SK-N-SH (cell line): ENCODE results near the gene ZNF324B. TPM values are rescaled to one million over a fixed set of nuclear protein-coding genes. Genes with fewer than 3 reads are reported as not detected.

Source experiments
- CTCF ChIA-PET: fragments of 300-600, 350-600 bp; formaldehyde crosslinking; extraction: SDS; loops from one replicate; lab custom pipeline; 2021; lab: Yijun Ruan, JAX
- POLR2A ChIA-PET: fragments of 350-600 bp; sonication (Branson Sonifier 250); formaldehyde crosslinking; extraction: SDS; loops from one replicate; lab custom pipeline; 2020; ENCODE audit warnings: antibody characterized with exemption, inconsistent platforms; lab: Yijun Ruan, JAX
- DNase-seq: peaks from one replicate; pipeline ENCODE4 v3.0.0; 2012
- H2AFZ ChIP-seq: fragments of 200-600 bp; sonication (generic); 2 replicates; pipeline ENCODE4 v1.8.1; 2016; ENCODE audit warnings: antibody characterized with exemption, mild to moderate bottlenecking, low read depth
- H3F3A ChIP-seq: fragments of 200-600 bp; sonication (generic); replicated peaks from 2 replicates; pipeline ENCODE3; 2016; ENCODE audit warnings: antibody characterized with exemption, mild to moderate bottlenecking; ENCODE audit not compliant: insufficient read depth
- H3K27ac ChIP-seq, 2 experiments: fragments of 200-500 bp in 1 of 2; fragments of 200-600 bp in 1 of 2; sonication (Bioruptor generic) in 1 of 2; sonication (generic), shearing (Covaris generic) in 1 of 2; 2 replicates each; pipeline versions ENCODE4 v1.5.1 to v1.6.1; 2014 to 2016; ENCODE audit warnings: low read depth in 2 of 2, inconsistent platforms in 1 of 2, low read length in 1 of 2, mild to moderate bottlenecking in 1 of 2, mixed read lengths in 1 of 2
- H3K27me3 ChIP-seq: fragments of 200-600 bp; sonication (generic), shearing (Covaris generic); 2 replicates; pipeline ENCODE4 v1.6.1; 2016; ENCODE audit warnings: mixed run types; ENCODE audit not compliant: insufficient read depth
- H3K36me3 ChIP-seq, 2 experiments: fragments of 200-500 bp in 1 of 2; fragments of 200-600 bp in 1 of 2; sonication (Bioruptor generic) in 1 of 2; sonication (generic) in 1 of 2; replicated peaks in 1 of 2; 2 replicates each; pipeline versions ENCODE3 to v1.5.1; 2014 to 2016; ENCODE audit warnings: low read length in 1 of 2, mild to moderate bottlenecking in 1 of 2; ENCODE audit not compliant: insufficient read depth in 2 of 2, control insufficient read depth in 1 of 2
- H3K4me1 ChIP-seq, 2 experiments: fragments of 200-500 bp in 1 of 2; fragments of 200-600 bp in 1 of 2; sonication (Bioruptor generic) in 1 of 2; sonication (generic), shearing (Covaris generic) in 1 of 2; 2 replicates each; pipeline versions ENCODE4 v1.5.1 to v1.6.1; 2014 to 2016; ENCODE audit warnings: low read depth in 1 of 2, low read length in 1 of 2, mixed run types in 1 of 2; ENCODE audit not compliant: insufficient read depth in 2 of 2, control insufficient read depth in 1 of 2
- H3K4me2 ChIP-seq: fragments of 200-600 bp; sonication (generic), shearing (Covaris generic); 2 replicates; pipeline ENCODE4 v1.6.1; 2017; ENCODE audit warnings: mixed run types
- H3K4me3 ChIP-seq, 2 experiments: fragments of 200-500 bp in 1 of 2; fragments of 200-600 bp in 1 of 2; sonication (Bioruptor generic) in 1 of 2; sonication (generic), shearing (Covaris generic) in 1 of 2; 2 replicates each; pipeline versions ENCODE4 v1.5.1 to v1.8.1; 2014 to 2016; ENCODE audit warnings: low read depth in 2 of 2, inconsistent platforms in 1 of 2, low read length in 1 of 2, mild to moderate bottlenecking in 1 of 2, mixed read lengths in 1 of 2, moderate library complexity in 1 of 2
- H3K79me2 ChIP-seq: fragments of 200-600 bp; sonication (generic); 2 replicates; pipeline ENCODE4 v1.8.1; 2017; ENCODE audit warnings: mild to moderate bottlenecking; ENCODE audit not compliant: insufficient read depth
- H3K9ac ChIP-seq: fragments of 200-600 bp; sonication (generic); 2 replicates; pipeline ENCODE4 v1.6.1; 2017; ENCODE audit warnings: mixed run types
- H3K9me2 ChIP-seq: fragments of 200-600 bp; sonication (generic); 2 replicates; pipeline ENCODE4 v1.6.1; 2017; ENCODE audit warnings: mixed run types
- H3K9me3 ChIP-seq: fragments of 200-600 bp; sonication (generic); 2 replicates; pipeline ENCODE4 v1.6.1; 2017; ENCODE audit warnings: mixed run types, mild to moderate bottlenecking, moderate library complexity
- H4K20me1 ChIP-seq: fragments of 200-600 bp; sonication (generic); 2 replicates; pipeline ENCODE4 v1.6.1; 2017; ENCODE audit warnings: mild to moderate bottlenecking, mixed run types; ENCODE audit not compliant: insufficient read depth
- EP300 ChIP-seq, 2 experiments: IDR thresholded peaks; 2 replicates each; pipeline versions ENCODE4 v1.4.0 to v1.6.1; 2012; ENCODE audit warnings: borderline replicate concordance in 1 of 2, low read depth in 1 of 2, low read length in 1 of 2
- EZH2phosphoT487 ChIP-seq: fragments of 200-600 bp; sonication (generic); IDR thresholded peaks from 2 replicates; pipeline ENCODE4 v1.6.1; 2017; ENCODE audit warnings: low read depth, mixed run types, mild to moderate bottlenecking, antibody characterized with exemption, moderate library complexity, borderline replicate concordance
- GABPA ChIP-seq: IDR thresholded peaks from 2 replicates; pipeline ENCODE4 v1.4.0; 2012; ENCODE audit warnings: low read depth, mild to moderate bottlenecking
- MXI1 ChIP-seq: IDR thresholded peaks from 2 replicates; pipeline ENCODE4 v1.6.1; 2012; ENCODE audit warnings: mild to moderate bottlenecking, low read depth, low read length, improper control_type of control experiment
- NFIC ChIP-seq: IDR thresholded peaks from 2 replicates; pipeline ENCODE4 v1.4.0; 2012; ENCODE audit warnings: borderline replicate concordance
- POLR2AphosphoS5 ChIP-seq: IDR thresholded peaks from 2 replicates; pipeline ENCODE4 v1.6.1; 2012; ENCODE audit warnings: low read depth, low read length
- SIN3A ChIP-seq: IDR thresholded peaks from 2 replicates; pipeline ENCODE4 v1.6.1; 2012; ENCODE audit warnings: low read depth, mild to moderate bottlenecking, low read length, moderate library complexity, borderline replicate concordance
- TAF1 ChIP-seq: IDR thresholded peaks from 2 replicates; pipeline ENCODE4 v1.6.1; 2012; ENCODE audit warnings: low read depth, mild to moderate bottlenecking, low read length, moderate library complexity, borderline replicate concordance
- YY1 ChIP-seq: IDR thresholded peaks from 2 replicates; pipeline ENCODE4 v1.4.0; 2012; ENCODE audit warnings: low read depth, mild to moderate bottlenecking
- WGBS: methylation state at CpG from one replicate; pipeline ENCODE4 v1.1.6; 2017; ENCODE audit warnings: low lambda C conversion rate; 5-methylcytosine and 5-hydroxymethylcytosine counted together
- polyA plus RNA-seq, 3 experiments: library from polyadenylated mRNA; depleted of rRNA; stranded (reverse); fragments of >200 nt; gene quantifications; 2 replicates each; pipeline ENCODE4 v1.2.3, GENCODE V29; 2012
- TF ChIP-seq, protein P1 (sequence below): IDR thresholded peaks from 2 replicates; pipeline ENCODE4 v1.4.0; 2012; ENCODE audit warnings: low read depth, borderline replicate concordance
- TF ChIP-seq, protein P2 (sequence below): IDR thresholded peaks from 2 replicates; pipeline ENCODE4 v1.4.0; 2012; ENCODE audit warnings: low read depth
- TF ChIP-seq, protein P3 (sequence below): IDR thresholded peaks from 2 replicates; pipeline ENCODE4 v1.4.0; 2012; ENCODE audit warnings: low read depth, borderline replicate concordance
- TF ChIP-seq, protein P4 (sequence below): IDR thresholded peaks from 2 replicates; pipeline ENCODE4; 2012
- TF ChIP-seq, protein P5 (sequence below): IDR thresholded peaks from 2 replicates; pipeline ENCODE4 v1.6.1; 2012; ENCODE audit warnings: mild to moderate bottlenecking, low read depth, low read length, moderate library complexity
- TF ChIP-seq, protein P6 (sequence below): fragments of 150-350 bp; IDR thresholded peaks from 2 replicates; pipeline ENCODE4 v1.6.1; 2016; ENCODE audit warnings: mild to moderate bottlenecking, low read depth, low read length
- TF ChIP-seq, protein P7 (sequence below): fragments of 150-350 bp; IDR thresholded peaks from 2 replicates; pipeline ENCODE4 v1.6.1; 2017; ENCODE audit warnings: antibody characterized with exemption, low read length, low read depth, borderline replicate concordance

ZNF324B gene
- polyA plus RNA-seq, 1 of the 3 experiments (the other 2 are of a cell fraction), result 2.9 TPM

DNA sequence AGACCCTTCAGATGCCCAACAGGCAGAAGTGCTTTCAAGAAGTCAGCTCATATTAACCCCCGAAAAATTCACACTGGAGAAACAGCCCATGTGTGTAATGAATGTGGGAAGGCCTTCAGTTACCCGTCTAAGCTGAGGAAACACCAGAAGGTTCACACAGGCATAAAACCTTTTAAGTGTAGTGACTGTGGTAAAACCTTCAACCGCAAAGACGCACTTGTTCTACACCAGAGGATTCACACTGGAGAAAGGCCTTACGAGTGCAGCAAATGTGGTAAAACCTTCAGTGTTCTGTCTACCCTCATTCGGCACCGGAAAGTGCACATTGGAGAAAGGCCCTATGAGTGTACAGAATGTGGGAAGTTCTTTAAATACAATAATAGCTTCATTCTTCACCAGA, 34.4 kb upstream of the ZNF324B start:
- 94% methylated on average over 7 of the region's 7 CpGs for WGBS
- Histone ChIP-seq H3F3A (peaks cover 7% of the 10 kb centered on the region), H2AFZ (no peak overlapping the region), H3K79me2 (peaks cover 32% of the 10 kb centered on the region; the same call in 1 of the 2 replicates), H3K4me3 (no peak overlapping the region; a peak in 1 of 4 replicates), H3K9me3 (0 out of 2 replicates have a peak, but pooled peaks cover 3% of the 10 kb centered on the region), H3K4me1 (no peaks in the 10 kb centered on the region), H3K9me2 (no peaks in the 10 kb centered on the region), H3K27me3 (no peaks in the 10 kb centered on the region), H3K9ac (no peak overlapping the region), H4K20me1 (no peaks in the 10 kb centered on the region), H3K4me2 (no peak overlapping the region), H3K27ac (no peak overlapping the region), H3K36me3 (peaks cover 26 to 42% of the 10 kb centered on the region in 2 experiments)
- no peak for DNase-seq
- CTCF ChIA-PET, result no interaction called here
- TF ChIP-seq, protein P1, sequence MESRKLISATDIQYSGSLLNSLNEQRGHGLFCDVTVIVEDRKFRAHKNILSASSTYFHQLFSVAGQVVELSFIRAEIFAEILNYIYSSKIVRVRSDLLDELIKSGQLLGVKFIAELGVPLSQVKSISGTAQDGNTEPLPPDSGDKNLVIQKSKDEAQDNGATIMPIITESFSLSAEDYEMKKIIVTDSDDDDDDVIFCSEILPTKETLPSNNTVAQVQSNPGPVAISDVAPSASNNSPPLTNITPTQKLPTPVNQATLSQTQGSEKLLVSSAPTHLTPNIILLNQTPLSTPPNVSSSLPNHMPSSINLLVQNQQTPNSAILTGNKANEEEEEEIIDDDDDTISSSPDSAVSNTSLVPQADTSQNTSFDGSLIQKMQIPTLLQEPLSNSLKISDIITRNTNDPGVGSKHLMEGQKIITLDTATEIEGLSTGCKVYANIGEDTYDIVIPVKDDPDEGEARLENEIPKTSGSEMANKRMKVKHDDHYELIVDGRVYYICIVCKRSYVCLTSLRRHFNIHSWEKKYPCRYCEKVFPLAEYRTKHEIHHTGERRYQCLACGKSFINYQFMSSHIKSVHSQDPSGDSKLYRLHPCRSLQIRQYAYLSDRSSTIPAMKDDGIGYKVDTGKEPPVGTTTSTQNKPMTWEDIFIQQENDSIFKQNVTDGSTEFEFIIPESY, result no peak
- TF ChIP-seq, protein P2, sequence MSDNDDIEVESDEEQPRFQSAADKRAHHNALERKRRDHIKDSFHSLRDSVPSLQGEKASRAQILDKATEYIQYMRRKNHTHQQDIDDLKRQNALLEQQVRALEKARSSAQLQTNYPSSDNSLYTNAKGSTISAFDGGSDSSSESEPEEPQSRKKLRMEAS, result no peak
- TF ChIP-seq, protein P3, sequence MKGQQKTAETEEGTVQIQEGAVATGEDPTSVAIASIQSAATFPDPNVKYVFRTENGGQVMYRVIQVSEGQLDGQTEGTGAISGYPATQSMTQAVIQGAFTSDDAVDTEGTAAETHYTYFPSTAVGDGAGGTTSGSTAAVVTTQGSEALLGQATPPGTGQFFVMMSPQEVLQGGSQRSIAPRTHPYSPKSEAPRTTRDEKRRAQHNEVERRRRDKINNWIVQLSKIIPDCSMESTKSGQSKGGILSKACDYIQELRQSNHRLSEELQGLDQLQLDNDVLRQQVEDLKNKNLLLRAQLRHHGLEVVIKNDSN, result no peak
- TF ChIP-seq, protein P4, sequence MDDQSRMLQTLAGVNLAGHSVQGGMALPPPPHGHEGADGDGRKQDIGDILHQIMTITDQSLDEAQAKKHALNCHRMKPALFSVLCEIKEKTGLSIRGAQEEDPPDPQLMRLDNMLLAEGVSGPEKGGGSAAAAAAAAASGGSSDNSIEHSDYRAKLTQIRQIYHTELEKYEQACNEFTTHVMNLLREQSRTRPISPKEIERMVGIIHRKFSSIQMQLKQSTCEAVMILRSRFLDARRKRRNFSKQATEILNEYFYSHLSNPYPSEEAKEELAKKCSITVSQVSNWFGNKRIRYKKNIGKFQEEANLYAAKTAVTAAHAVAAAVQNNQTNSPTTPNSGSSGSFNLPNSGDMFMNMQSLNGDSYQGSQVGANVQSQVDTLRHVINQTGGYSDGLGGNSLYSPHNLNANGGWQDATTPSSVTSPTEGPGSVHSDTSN, result no peak
- TF ChIP-seq SIN3A (no peak), POLR2AphosphoS5 (no peak), MXI1 (no peak), NFIC (no peak), EP300 (IDR thresholded peaks at IDR 0.05; ENCODE audit: borderline replicate concordance in 1 of 2, low read depth in 1 of 2, low read length in 1 of 2) (no peak), TAF1 (no peak), EZH2phosphoT487 (no peak), GABPA (no peak), YY1 (no peak)
- TF ChIP-seq, protein P5, sequence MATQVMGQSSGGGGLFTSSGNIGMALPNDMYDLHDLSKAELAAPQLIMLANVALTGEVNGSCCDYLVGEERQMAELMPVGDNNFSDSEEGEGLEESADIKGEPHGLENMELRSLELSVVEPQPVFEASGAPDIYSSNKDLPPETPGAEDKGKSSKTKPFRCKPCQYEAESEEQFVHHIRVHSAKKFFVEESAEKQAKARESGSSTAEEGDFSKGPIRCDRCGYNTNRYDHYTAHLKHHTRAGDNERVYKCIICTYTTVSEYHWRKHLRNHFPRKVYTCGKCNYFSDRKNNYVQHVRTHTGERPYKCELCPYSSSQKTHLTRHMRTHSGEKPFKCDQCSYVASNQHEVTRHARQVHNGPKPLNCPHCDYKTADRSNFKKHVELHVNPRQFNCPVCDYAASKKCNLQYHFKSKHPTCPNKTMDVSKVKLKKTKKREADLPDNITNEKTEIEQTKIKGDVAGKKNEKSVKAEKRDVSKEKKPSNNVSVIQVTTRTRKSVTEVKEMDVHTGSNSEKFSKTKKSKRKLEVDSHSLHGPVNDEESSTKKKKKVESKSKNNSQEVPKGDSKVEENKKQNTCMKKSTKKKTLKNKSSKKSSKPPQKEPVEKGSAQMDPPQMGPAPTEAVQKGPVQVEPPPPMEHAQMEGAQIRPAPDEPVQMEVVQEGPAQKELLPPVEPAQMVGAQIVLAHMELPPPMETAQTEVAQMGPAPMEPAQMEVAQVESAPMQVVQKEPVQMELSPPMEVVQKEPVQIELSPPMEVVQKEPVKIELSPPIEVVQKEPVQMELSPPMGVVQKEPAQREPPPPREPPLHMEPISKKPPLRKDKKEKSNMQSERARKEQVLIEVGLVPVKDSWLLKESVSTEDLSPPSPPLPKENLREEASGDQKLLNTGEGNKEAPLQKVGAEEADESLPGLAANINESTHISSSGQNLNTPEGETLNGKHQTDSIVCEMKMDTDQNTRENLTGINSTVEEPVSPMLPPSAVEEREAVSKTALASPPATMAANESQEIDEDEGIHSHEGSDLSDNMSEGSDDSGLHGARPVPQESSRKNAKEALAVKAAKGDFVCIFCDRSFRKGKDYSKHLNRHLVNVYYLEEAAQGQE, result no peak
- TF ChIP-seq, protein P6, sequence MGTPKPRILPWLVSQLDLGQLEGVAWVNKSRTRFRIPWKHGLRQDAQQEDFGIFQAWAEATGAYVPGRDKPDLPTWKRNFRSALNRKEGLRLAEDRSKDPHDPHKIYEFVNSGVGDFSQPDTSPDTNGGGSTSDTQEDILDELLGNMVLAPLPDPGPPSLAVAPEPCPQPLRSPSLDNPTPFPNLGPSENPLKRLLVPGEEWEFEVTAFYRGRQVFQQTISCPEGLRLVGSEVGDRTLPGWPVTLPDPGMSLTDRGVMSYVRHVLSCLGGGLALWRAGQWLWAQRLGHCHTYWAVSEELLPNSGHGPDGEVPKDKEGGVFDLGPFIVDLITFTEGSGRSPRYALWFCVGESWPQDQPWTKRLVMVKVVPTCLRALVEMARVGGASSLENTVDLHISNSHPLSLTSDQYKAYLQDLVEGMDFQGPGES, result no peak
- TF ChIP-seq, protein P7, sequence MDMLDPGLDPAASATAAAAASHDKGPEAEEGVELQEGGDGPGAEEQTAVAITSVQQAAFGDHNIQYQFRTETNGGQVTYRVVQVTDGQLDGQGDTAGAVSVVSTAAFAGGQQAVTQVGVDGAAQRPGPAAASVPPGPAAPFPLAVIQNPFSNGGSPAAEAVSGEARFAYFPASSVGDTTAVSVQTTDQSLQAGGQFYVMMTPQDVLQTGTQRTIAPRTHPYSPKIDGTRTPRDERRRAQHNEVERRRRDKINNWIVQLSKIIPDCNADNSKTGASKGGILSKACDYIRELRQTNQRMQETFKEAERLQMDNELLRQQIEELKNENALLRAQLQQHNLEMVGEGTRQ, result no peak
- POLR2A ChIA-PET, result no interaction called here
